ENCODE measurements around the gene FOXP1. TPM values are rescaled to one million over a fixed set of nuclear protein-coding genes. Genes with fewer than 3 reads are reported as not detected.

The FOXP1 gene
- total and polyA plus RNA-seq, 2 of the 8 experiments (the other 6 are each of a cell fraction or from before 2014, with no cell fraction given), result 13.9 to 25.4 TPM

DNA sequence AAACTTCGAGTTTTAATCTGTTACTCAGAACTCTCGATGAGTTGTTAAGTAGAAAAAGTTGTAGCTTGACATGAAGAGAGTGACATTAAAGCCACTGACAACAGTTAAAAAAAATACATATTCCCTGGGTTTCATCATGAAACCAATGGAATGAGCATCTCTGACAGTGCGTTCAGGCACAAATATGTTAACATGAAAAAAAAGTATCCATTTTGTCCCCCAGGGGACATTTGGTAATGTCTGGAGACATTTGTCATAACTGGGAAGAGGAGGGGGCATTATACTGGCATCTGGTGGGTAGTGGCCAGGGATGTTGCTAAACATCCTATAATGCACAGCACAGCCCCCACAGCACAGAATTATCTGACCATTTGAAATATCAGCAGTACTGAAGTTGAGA lies 14.8 kb upstream of the FOXP1 start:
- Histone ChIP-seq H4K5ac (ENCODE audit: insufficient read length, low read depth, low read length) (no peak overlapping the region), H4K20me1 (replicated peaks in 1 of 2; ENCODE audit: control insufficient read depth in 1 of 2, insufficient read depth in 2 of 2, low read length in 2 of 2) (no peaks in the 10 kb centered on the region), H4K91ac (replicated peaks; ENCODE audit: insufficient read length, low read length) (no peak overlapping the region), H2BK120ac (replicated peaks; ENCODE audit: low read depth, low read length) (no peak overlapping the region), H2BK20ac (ENCODE audit: low read length) (no peak overlapping the region), H3K4me2 (ENCODE audit: insufficient read depth in 1 of 2, low read depth in 2 of 2, low read length in 2 of 2) (no peak overlapping the region), H3K9me3 (ENCODE audit: insufficient read depth in 2 of 2, low read depth in 1 of 2, low read length in 1 of 2) (peaks cover 11 to 13% of the 10 kb centered on the region in 2 experiments; a peak in 3 of 4 replicates), H3K23me2 (ENCODE audit: low read depth, low read length) (no peaks in the 10 kb centered on the region; the same call in 1 of the 2 replicates), H2AK5ac (ENCODE audit: low read depth, low read length) (no peak overlapping the region), H3K36me3 (ENCODE audit: control insufficient read depth in 2 of 4, insufficient read depth in 4 of 4, low read length in 3 of 4) (no peaks in the 10 kb centered on the region), H2BK12ac (ENCODE audit: low read depth, low read length) (no peak overlapping the region), H3K4me1 (replicated peaks in 1 of 4; ENCODE audit: control insufficient read depth in 3 of 4, insufficient read depth in 4 of 4, low read length in 3 of 4) (no peaks in the 10 kb centered on the region), H3K79me1 (ENCODE audit: low read depth, low read length) (no peaks in the 10 kb centered on the region), H3K23ac (ENCODE audit: insufficient read length) (no peak overlapping the region), H3K4ac (replicated peaks; ENCODE audit: insufficient read length, low read depth, low read length) (no peak overlapping the region), H4K8ac (ENCODE audit: extremely low read depth, insufficient read depth, low read length) (no peak overlapping the region), H3K79me2 (ENCODE audit: control insufficient read depth in 1 of 2, insufficient read depth in 2 of 2, low read length in 2 of 2) (no peaks in the 10 kb centered on the region), H3K27ac (ENCODE audit: low read depth, low read length) (no peak overlapping the region), H2AFZ (ENCODE audit: low read length) (no peak overlapping the region), H2BK5ac (ENCODE audit: low read depth, low read length) (no peak overlapping the region), H3K18ac (ENCODE audit: extremely low read depth, low read length) (no peak overlapping the region), H3K56ac (replicated peaks; ENCODE audit: insufficient read length, low read depth, low read length) (no peak overlapping the region), H3K9ac (replicated peaks in 1 of 4; ENCODE audit: extremely low read depth in 1 of 4, low read depth in 3 of 4, low read length in 3 of 4) (no peak overlapping the region), H3K14ac (ENCODE audit: insufficient read length) (no peak overlapping the region), H3K27me3 (replicated peaks in 1 of 4; ENCODE audit: control insufficient read depth in 3 of 4, extremely low read depth in 1 of 4, insufficient read depth in 3 of 4, low read length in 3 of 4) (no peaks in the 10 kb centered on the region), H2BK15ac (ENCODE audit: low read length) (no peak overlapping the region), H3K4me3 (ENCODE audit: extremely low read depth in 1 of 4, insufficient read depth in 2 of 4, low read depth in 3 of 4, low read length in 4 of 4) (no peak overlapping the region)
- CTCF ChIA-PET (ENCODE audit: partially characterized antibody), result interaction anchor here (0.6 to 1.1 kb wide), 5 partner anchors 12 to 391 kb away, joined by 3 read pairs; no protein-coding TSS in a partner anchor
- DNase-seq (ENCODE audit: low read depth in 1 of 2, low spot score in 2 of 2) (no peak), FAIRE-seq (peak; percentile 7)
- POLR2A ChIA-PET (ENCODE audit: partially characterized antibody), result interaction anchor here (0.9 kb wide), 1 partner anchor 15 kb away, joined by 3 read pairs; the partner anchor contains the start of gene FOXP1
- 95% methylated on average over 3 of the region's 3 CpGs; no CpG with 5 or more reads in 1 of the 2 experiments for WGBS, 2 experiments (ENCODE audit: extremely low coverage in 1 of 2, insufficient coverage in 1 of 2, insufficient read length in 1 of 2, insufficient replicate concordance in 2 of 2, low coverage in 1 of 2, low lambda C conversion rate in 2 of 2, missing lambda C conversion rate in 1 of 2)
- TF ChIP-seq SP1 (IDR thresholded peaks at IDR 0.05; ENCODE audit: low read depth, low read length) (no peak), RXRA (IDR thresholded peaks at IDR 0.05; ENCODE audit: insufficient read depth, low read depth, low read length) (no peak), GABPA (IDR thresholded peaks at IDR 0.05; ENCODE audit: borderline replicate concordance, insufficient read depth, low read length) (no peak)

All from H1 (cell line).